Breast epithelium (tissue), 4 donors: ENCODE measurements around the gene PFN2. TPM values are rescaled to one million over a fixed set of nuclear protein-coding genes. Genes with fewer than 3 reads are reported as not detected.

Experiments
- DNase-seq, 2 donors: peaks; one replicate each; pipeline ENCODE4 v3.0.0-alpha.2; 2019; ENCODE audit warnings: low spot score in 2 of 2
- H3K27ac ChIP-seq, 2 donors: fragments of 200-600 bp; sonication (generic) in 1 of 2; one replicate each; pipeline ENCODE4 v1.5.1; 2016 to 2019; ENCODE audit warnings: mild to moderate bottlenecking in 1 of 2
- H3K27me3 ChIP-seq, 2 donors: fragments of 200-600 bp; sonication (generic) in 1 of 2; one replicate each; pipeline versions ENCODE4 v1.5.1 to v1.6.0; 2017 to 2019; ENCODE audit warnings: control low read depth in 1 of 2, mild to moderate bottlenecking in 1 of 2
- H3K36me3 ChIP-seq: fragments of 200-600 bp; one replicate; pipeline ENCODE4 v1.5.1; 2019
- H3K4me1 ChIP-seq, 2 donors: fragments of 200-600 bp; sonication (generic); one replicate each; pipeline ENCODE4 v1.5.1; 2016 to 2019; ENCODE audit warnings: control low read depth in 1 of 2
- H3K4me3 ChIP-seq, 3 donors: fragments of 200-600 bp; sonication (generic); 1 replicate in 2 of 3; 2 replicates in 1 of 3; pipeline ENCODE4 v1.5.1; 2016 to 2019; ENCODE audit warnings: mild to moderate bottlenecking in 3 of 3, moderate library complexity in 2 of 3
- H3K9me3 ChIP-seq, 2 donors: fragments of 200-600 bp; sonication (generic) in 1 of 2; one replicate each; pipeline ENCODE4 v1.5.1; 2016 to 2019; ENCODE audit warnings: control low read depth in 1 of 2
- CTCF ChIP-seq, 3 donors: fragments of 450-650 bp; IDR thresholded peaks; one replicate each; pipeline ENCODE4 v1.5.1; 2016 to 2017; ENCODE audit warnings: antibody characterized with exemption in 3 of 3, mild to moderate bottlenecking in 3 of 3, moderate library complexity in 3 of 3
- POLR2A ChIP-seq: fragments of 450-650 bp; IDR thresholded peaks from one replicate; pipeline ENCODE4 v1.6.1; 2016; ENCODE audit warnings: antibody characterized with exemption, mild to moderate bottlenecking, moderate library complexity
- POLR2AphosphoS5 ChIP-seq, 3 donors: sonication (generic); formaldehyde crosslinking; IDR thresholded peaks; one replicate each; pipeline ENCODE4 v1.6.1; 2017; ENCODE audit warnings: antibody characterized with exemption in 3 of 3
- intact Hi-C: fragments of 100-400 bp; cut with DNase I; formaldehyde crosslinking; loops from one replicate; pipeline ENCODE4 v1.15.1; 2023; ENCODE audit warnings: low total_unique reads
- total RNA-seq, 3 donors: library from RNA; depleted of rRNA; stranded (reverse); fragments of >200 nt; gene quantifications; one replicate each; pipeline ENCODE4 v1.1.0, GENCODE V29; 2016

PFN2 gene
- total RNA-seq, 3 donors from 2014 or later = 48.2 to 65.6 (median 49.8) TPM

GRCh38 chr3:149959443-149959842 is 11.3 kb downstream of the PFN2 start:
- no peak overlapping the region for H3K4me3 ChIP-seq

GRCh38 chr3:149958171-149958796 is 12.4 kb downstream of the PFN2 start:
- Histone ChIP-seq H3K27me3 (no peaks in the 10 kb centered on the region), H3K4me3 (no peak overlapping the region), H3K9me3 (no peaks in the 10 kb centered on the region), H3K27ac (no peak overlapping the region), H3K4me1 (peaks cover 0 to 5% of the 10 kb centered on the region in 2 donors), H3K36me3 (no peaks in the 10 kb centered on the region)
- TF ChIP-seq POLR2AphosphoS5 (IDR thresholded peaks at IDR 0.05) = no peak
- no peak for TF ChIP-seq CTCF (IDR thresholded peaks at IDR 0.05)
- TF ChIP-seq POLR2A = no peak
- DNase-seq = no peak
- intact Hi-C loops = no loop called here

More at GRCh38 chr3:149959443-149959842, 11.3 kb downstream of the PFN2 start:
- no peaks in the 10 kb centered on the region for H3K9me3 ChIP-seq
- no peak for DNase-seq
- TF ChIP-seq CTCF (IDR thresholded peaks at IDR 0.05) = no peak
- no peak for TF ChIP-seq POLR2AphosphoS5 (IDR thresholded peaks at IDR 0.05)
- no peak for TF ChIP-seq POLR2A
- H3K36me3 ChIP-seq = no peaks in the 10 kb centered on the region
- H3K27me3 ChIP-seq = no peaks in the 10 kb centered on the region
- peaks cover 0 to 2% of the 10 kb centered on the region in 2 donors for H3K4me1 ChIP-seq
- no peak overlapping the region for H3K27ac ChIP-seq
- intact Hi-C loops = no loop called here

GRCh38 chr3:149957361-149958125 is 13.2 kb downstream of the PFN2 start:
- no peak for TF ChIP-seq CTCF (IDR thresholded peaks at IDR 0.05)
- TF ChIP-seq POLR2AphosphoS5 (IDR thresholded peaks at IDR 0.05) = no peak
- TF ChIP-seq POLR2A = no peak
- no peak overlapping the region for H3K27ac ChIP-seq
- peaks cover 0 to 5% of the 10 kb centered on the region in 2 donors for H3K4me1 ChIP-seq
- no peak overlapping the region for H3K4me3 ChIP-seq
- H3K36me3 ChIP-seq = no peaks in the 10 kb centered on the region
- no peaks in the 10 kb centered on the region for H3K27me3 ChIP-seq
- intact Hi-C loops = no loop called here
- no peaks in the 10 kb centered on the region for H3K9me3 ChIP-seq
- DNase-seq = no peak

- H3K4me3 ChIP-seq = no peak overlapping the region
- no peak overlapping the region for H3K27ac ChIP-seq
- H3K9me3 ChIP-seq = no peaks in the 10 kb centered on the region
- H3K36me3 ChIP-seq = no peaks in the 10 kb centered on the region
- DNase-seq = no peak
- no peaks in the 10 kb centered on the region for H3K27me3 ChIP-seq
- TF ChIP-seq POLR2AphosphoS5 (IDR thresholded peaks at IDR 0.05) = no peak
- no peak for TF ChIP-seq POLR2A
- TF ChIP-seq CTCF (IDR thresholded peaks at IDR 0.05) = no peak
- intact Hi-C loops = no loop called here
- peaks cover 0 to 5% of the 10 kb centered on the region in 2 donors for H3K4me1 ChIP-seq
Observed at GRCh38 chr3:149955449-149955848, 15.2 kb downstream of the PFN2 start.

GRCh38 chr3:149954812-149955211 is 15.9 kb downstream of the PFN2 start:
- no peak overlapping the region for H3K4me3 ChIP-seq
- intact Hi-C loops = no loop called here
- H3K4me1 ChIP-seq = peaks cover 0 to 5% of the 10 kb centered on the region in 2 donors
- H3K9me3 ChIP-seq = no peaks in the 10 kb centered on the region
- DNase-seq = no peak
- H3K27ac ChIP-seq = no peak overlapping the region
- TF ChIP-seq CTCF (IDR thresholded peaks at IDR 0.05) (no peak), POLR2A (no peak)
- H3K36me3 ChIP-seq = no peaks in the 10 kb centered on the region
- no peaks in the 10 kb centered on the region for H3K27me3 ChIP-seq
